ENCODE measurements around the gene DGKK.

DNA sequence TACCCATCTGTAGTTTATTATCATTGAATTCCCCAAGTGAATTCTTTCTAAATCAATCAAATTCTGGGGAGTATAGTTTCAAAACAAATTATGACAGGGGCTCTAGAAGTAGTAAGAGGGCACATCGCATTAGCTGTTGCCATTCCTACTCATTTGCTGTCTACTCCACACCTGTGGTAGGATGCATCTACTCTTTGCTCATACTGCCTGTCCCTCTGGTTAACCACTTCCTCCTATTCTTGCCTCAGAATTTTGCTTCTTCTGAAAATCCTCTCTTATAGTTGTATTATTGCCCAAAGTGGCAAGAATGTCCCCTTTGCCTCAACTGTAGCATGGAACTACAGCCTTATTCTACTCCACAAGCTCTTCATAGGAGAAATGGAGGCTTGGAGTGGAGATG is 12.7 kb upstream of the DGKK start:
- TF ChIP-seq KAT7 (CRISPR knock-in tag; IDR thresholded peaks at IDR 0.05; ENCODE audit: borderline replicate concordance) (no peak), ZFP1 (CRISPR knock-in tag; IDR thresholded peaks at IDR 0.05) (no peak), SYNCRIP (IDR thresholded peaks at IDR 0.05; ENCODE audit: insufficient read depth, low read depth, low read length) (no peak), GABPA (IDR thresholded peaks at IDR 0.05; ENCODE audit: low read depth, low read length) (no peak), GABPA (CRISPR knock-in tag; IDR thresholded peaks at IDR 0.05; ENCODE audit: low read depth) (no peak), KLF16 (CRISPR knock-in tag; IDR thresholded peaks at IDR 0.05) (no peak), NFRKB (IDR thresholded peaks at IDR 0.05) (no peak), TBP (CRISPR knock-in tag; IDR thresholded peaks at IDR 0.05) (no peak), HOXD1 (CRISPR knock-in tag; IDR thresholded peaks at IDR 0.05) (no peak), POLR2A (IDR thresholded peaks at IDR 0.05; ENCODE audit: insufficient read depth in 1 of 2, low read depth in 2 of 2, low read length in 2 of 2) (no peak)
- TF ChIP-seq, protein P1, sequence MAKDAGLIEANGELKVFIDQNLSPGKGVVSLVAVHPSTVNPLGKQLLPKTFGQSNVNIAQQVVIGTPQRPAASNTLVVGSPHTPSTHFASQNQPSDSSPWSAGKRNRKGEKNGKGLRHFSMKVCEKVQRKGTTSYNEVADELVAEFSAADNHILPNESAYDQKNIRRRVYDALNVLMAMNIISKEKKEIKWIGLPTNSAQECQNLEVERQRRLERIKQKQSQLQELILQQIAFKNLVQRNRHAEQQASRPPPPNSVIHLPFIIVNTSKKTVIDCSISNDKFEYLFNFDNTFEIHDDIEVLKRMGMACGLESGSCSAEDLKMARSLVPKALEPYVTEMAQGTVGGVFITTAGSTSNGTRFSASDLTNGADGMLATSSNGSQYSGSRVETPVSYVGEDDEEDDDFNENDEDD (CRISPR knock-in tag; IDR thresholded peaks at IDR 0.05; ENCODE audit: borderline replicate concordance) = no peak
- TF ChIP-seq, protein P2, sequence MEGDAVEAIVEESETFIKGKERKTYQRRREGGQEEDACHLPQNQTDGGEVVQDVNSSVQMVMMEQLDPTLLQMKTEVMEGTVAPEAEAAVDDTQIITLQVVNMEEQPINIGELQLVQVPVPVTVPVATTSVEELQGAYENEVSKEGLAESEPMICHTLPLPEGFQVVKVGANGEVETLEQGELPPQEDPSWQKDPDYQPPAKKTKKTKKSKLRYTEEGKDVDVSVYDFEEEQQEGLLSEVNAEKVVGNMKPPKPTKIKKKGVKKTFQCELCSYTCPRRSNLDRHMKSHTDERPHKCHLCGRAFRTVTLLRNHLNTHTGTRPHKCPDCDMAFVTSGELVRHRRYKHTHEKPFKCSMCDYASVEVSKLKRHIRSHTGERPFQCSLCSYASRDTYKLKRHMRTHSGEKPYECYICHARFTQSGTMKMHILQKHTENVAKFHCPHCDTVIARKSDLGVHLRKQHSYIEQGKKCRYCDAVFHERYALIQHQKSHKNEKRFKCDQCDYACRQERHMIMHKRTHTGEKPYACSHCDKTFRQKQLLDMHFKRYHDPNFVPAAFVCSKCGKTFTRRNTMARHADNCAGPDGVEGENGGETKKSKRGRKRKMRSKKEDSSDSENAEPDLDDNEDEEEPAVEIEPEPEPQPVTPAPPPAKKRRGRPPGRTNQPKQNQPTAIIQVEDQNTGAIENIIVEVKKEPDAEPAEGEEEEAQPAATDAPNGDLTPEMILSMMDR (CRISPR knock-in tag; IDR thresholded peaks at IDR 0.05) = no peak
- TF ChIP-seq, protein P3, sequence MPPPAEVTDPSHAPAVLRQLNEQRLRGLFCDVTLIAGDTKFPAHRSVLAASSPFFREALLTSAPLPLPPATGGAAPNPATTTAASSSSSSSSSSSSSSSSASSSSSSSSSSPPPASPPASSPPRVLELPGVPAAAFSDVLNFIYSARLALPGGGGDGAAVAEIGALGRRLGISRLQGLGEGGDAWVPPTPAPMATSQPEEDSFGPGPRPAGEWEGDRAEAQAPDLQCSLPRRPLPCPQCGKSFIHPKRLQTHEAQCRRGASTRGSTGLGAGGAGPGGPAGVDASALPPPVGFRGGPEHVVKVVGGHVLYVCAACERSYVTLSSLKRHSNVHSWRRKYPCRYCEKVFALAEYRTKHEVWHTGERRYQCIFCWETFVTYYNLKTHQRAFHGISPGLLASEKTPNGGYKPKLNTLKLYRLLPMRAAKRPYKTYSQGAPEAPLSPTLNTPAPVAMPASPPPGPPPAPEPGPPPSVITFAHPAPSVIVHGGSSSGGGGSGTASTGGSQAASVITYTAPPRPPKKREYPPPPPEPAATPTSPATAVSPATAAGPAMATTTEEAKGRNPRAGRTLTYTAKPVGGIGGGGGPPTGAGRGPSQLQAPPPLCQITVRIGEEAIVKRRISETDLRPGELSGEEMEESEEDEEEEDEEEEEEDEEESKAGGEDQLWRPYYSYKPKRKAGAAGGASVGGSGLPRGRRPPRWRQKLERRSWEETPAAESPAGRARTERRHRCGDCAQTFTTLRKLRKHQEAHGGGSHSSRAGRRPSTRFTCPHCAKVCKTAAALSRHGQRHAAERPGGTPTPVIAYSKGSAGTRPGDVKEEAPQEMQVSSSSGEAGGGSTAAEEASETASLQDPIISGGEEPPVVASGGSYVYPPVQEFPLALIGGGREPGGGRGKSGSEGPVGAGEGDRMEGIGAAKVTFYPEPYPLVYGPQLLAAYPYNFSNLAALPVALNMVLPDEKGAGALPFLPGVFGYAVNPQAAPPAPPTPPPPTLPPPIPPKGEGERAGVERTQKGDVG (CRISPR knock-in tag; IDR thresholded peaks at IDR 0.05; ENCODE audit: borderline replicate concordance) = no peak
